Measurements from ENCODE around the gene LYPD6B.

DNA sequence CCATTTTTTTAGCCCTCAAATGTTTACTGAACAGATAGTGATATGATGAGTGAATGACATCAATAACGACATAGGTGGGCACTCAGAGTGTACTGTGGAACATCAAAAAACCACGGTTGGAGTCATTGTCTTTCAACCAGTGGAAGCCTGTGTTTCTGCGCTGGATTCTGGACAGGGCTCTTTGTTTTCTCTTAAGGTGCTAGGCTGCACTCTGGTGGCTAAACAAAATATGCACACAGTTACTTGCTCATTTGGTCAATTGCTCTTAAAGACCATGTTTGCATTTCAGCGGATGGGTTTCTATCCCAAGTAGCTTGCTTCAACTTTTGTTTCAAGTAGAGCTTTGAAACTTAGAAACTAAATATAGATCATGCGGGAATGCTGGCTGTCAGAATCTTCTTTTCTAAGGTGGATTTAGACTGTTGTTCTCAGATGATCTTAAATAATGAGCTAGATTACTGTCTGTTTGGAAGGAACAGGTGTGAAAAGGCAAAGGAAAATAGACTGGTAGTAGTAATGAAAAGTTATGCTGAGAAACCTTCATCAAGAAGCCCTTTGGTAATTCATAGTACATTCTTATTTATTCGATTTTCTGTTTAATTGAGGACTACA, 48.5 kb upstream of the LYPD6B start:
- TF ChIP-seq, protein P1, sequence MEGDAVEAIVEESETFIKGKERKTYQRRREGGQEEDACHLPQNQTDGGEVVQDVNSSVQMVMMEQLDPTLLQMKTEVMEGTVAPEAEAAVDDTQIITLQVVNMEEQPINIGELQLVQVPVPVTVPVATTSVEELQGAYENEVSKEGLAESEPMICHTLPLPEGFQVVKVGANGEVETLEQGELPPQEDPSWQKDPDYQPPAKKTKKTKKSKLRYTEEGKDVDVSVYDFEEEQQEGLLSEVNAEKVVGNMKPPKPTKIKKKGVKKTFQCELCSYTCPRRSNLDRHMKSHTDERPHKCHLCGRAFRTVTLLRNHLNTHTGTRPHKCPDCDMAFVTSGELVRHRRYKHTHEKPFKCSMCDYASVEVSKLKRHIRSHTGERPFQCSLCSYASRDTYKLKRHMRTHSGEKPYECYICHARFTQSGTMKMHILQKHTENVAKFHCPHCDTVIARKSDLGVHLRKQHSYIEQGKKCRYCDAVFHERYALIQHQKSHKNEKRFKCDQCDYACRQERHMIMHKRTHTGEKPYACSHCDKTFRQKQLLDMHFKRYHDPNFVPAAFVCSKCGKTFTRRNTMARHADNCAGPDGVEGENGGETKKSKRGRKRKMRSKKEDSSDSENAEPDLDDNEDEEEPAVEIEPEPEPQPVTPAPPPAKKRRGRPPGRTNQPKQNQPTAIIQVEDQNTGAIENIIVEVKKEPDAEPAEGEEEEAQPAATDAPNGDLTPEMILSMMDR (IDR thresholded peaks at IDR 0.05), result peak; percentile 49 to 82 (median 72)
- no peak for TF ChIP-seq POLR2A (IDR thresholded peaks at IDR 0.05)

Measured in body of pancreas (tissue), 4 donors.